Ishikawa (cell line): ENCODE results near the gene NME3.

ENCODE experiments used
- CEBPB ChIP-seq: IDR thresholded peaks from 2 replicates; pipeline ENCODE4 v1.6.1; 2012
- CREB1 ChIP-seq: IDR thresholded peaks from 2 replicates; pipeline ENCODE4 v1.6.1; 2012; ENCODE audit warnings: low read depth
- EGR1 ChIP-seq: IDR thresholded peaks from 2 replicates; pipeline ENCODE4 v1.6.1; 2012
- EP300 ChIP-seq: IDR thresholded peaks from 2 replicates; pipeline ENCODE4 v1.6.1; 2012; ENCODE audit warnings: borderline replicate concordance
- FOXM1 ChIP-seq: IDR thresholded peaks from 2 replicates; pipeline ENCODE4 v1.6.1; 2012; ENCODE audit warnings: low read depth, borderline replicate concordance
- MAX ChIP-seq: IDR thresholded peaks from 2 replicates; pipeline ENCODE4 v1.6.1; 2012
- NFIC ChIP-seq: IDR thresholded peaks from 2 replicates; pipeline ENCODE4 v1.6.1; 2012
- RAD21 ChIP-seq: IDR thresholded peaks from 2 replicates; pipeline ENCODE4 v1.6.1; 2012; ENCODE audit warnings: low read depth
- REST ChIP-seq: IDR thresholded peaks from 2 replicates; pipeline ENCODE4 v1.6.1; 2012; ENCODE audit warnings: low read depth, mild to moderate bottlenecking
- TAF1 ChIP-seq: IDR thresholded peaks from 2 replicates; pipeline ENCODE4 v1.6.1; 2012; ENCODE audit warnings: low read depth, mild to moderate bottlenecking
- TCF12 ChIP-seq: IDR thresholded peaks from 2 replicates; pipeline ENCODE4 v1.6.1; 2012; ENCODE audit warnings: low read depth
- TEAD4 ChIP-seq: IDR thresholded peaks from 2 replicates; pipeline ENCODE4 v1.6.1; 2012
- USF1 ChIP-seq: IDR thresholded peaks from 2 replicates; pipeline ENCODE4 v1.6.1; 2012
- YY1 ChIP-seq: IDR thresholded peaks from 2 replicates; pipeline ENCODE4 v1.6.1; 2012; ENCODE audit warnings: low read depth
- ZBTB7A ChIP-seq: IDR thresholded peaks from 2 replicates; pipeline ENCODE4 v1.6.1; 2012; ENCODE audit warnings: low read depth

Gene NME3

GRCh38 chr16:1775846-1776671 lies 4.7 kb upstream of the NME3 start:
- TF ChIP-seq TEAD4 (no peak), FOXM1 (no peak), CEBPB (no peak)

GRCh38 chr16:1775006-1775845 lies 3.9 kb upstream of the NME3 start:
- TF ChIP-seq FOXM1 = no peak
- no peak for TF ChIP-seq RAD21
- no peak for TF ChIP-seq REST
- no peak for TF ChIP-seq YY1
- no peak for TF ChIP-seq TEAD4
- no peak for TF ChIP-seq NFIC
- TF ChIP-seq USF1 = no peak
- TF ChIP-seq MAX = no peak

GRCh38 chr16:1774448-1774780 lies 3.1 kb upstream of the NME3 start:
- TF ChIP-seq TAF1 (no peak), EP300 (no peak), ZBTB7A (no peak), FOXM1 (no peak), YY1 (no peak), CREB1 (no peak), RAD21 (no peak), REST (no peak), TEAD4 (no peak), MAX (no peak), USF1 (no peak), EGR1 (no peak), CEBPB (no peak), TCF12 (no peak), NFIC (no peak)

GRCh38 chr16:1773703-1774447 lies 2.5 kb upstream of the NME3 start:
- TF ChIP-seq MAX = peak; percentile 3; the same call in 1 of the 2 replicates
- no peak for TF ChIP-seq RAD21
- TF ChIP-seq TEAD4 = no peak

- TF ChIP-seq ZBTB7A = peak; percentile 76
- peak; percentile 99 for TF ChIP-seq TAF1
- peak; percentile 87 for TF ChIP-seq MAX
- no peak for TF ChIP-seq CEBPB
- no peak for TF ChIP-seq REST
- TF ChIP-seq CREB1 = peak; percentile 21; the same call in 1 of the 2 replicates
- 0 out of 2 replicates have a peak, but pooled peaks have one; percentile 46 for TF ChIP-seq TCF12
- TF ChIP-seq EP300 = no peak
- peak; percentile 50; the same call in 1 of the 2 replicates for TF ChIP-seq RAD21
- peak; percentile 56; the same call in 1 of the 2 replicates for TF ChIP-seq USF1
- TF ChIP-seq EGR1 = peak; percentile 53; the same call in 1 of the 2 replicates
- TF ChIP-seq FOXM1 = no peak
- no peak for TF ChIP-seq NFIC
- TF ChIP-seq YY1 = peak; percentile 93
- TF ChIP-seq TEAD4 = no peak; the same call in 1 of the 2 replicates
Measured at GRCh38 chr16:1772908-1773702, 1.8 kb upstream of the NME3 start, which contains the start of gene MRPS34. Gene MRPS34, minus strand, starts transcription at chr16:1773134. Its CDS starts 15 bp downstream, at chr16:1773119.
